H1 (cell line): ENCODE measurements around the gene STEAP3. TPM values are rescaled to one million over a fixed set of nuclear protein-coding genes. Genes with fewer than 3 reads are reported as not detected.

Source experiments
- CTCF ChIA-PET: fragments of 300-600 bp; sonication (Branson Sonifier 250); formaldehyde crosslinking; loops from one replicate; lab custom pipeline; 2021; ENCODE audit not compliant: partially characterized antibody; lab: Charles Lee
- POLR2A ChIA-PET: fragments of 300-600 bp; sonication (Branson Sonifier 250); formaldehyde crosslinking; loops from one replicate; lab custom pipeline; 2021; ENCODE audit warnings: inconsistent platforms; ENCODE audit not compliant: partially characterized antibody; lab: Charles Lee
- DNase-seq, 2 experiments: peaks; one replicate each; pipeline versions ENCODE4 v3.0.0 to v3.0.0-alpha.2; 2010 to 2022; ENCODE audit warnings: low spot score in 2 of 2, low read depth in 1 of 2, mixed read lengths in 1 of 2
- FAIRE-seq: peaks from 2 replicates; lab custom pipeline; 2011; peaks lifted over from hg19 to GRCh38; lab: Jason Lieb, UNC
- H2AFZ ChIP-seq: 2 replicates; pipeline ENCODE4 v1.8.1; 2012; ENCODE audit warnings: low read length, inconsistent platforms
- H2AK5ac ChIP-seq: 2 replicates; pipeline ENCODE4 v1.6.1; 2013; ENCODE audit warnings: low read depth, low read length
- H2BK120ac ChIP-seq: replicated peaks from 2 replicates; pipeline ENCODE3; 2013; ENCODE audit warnings: low read depth, low read length, inconsistent platforms
- H2BK12ac ChIP-seq: 2 replicates; pipeline ENCODE4 v1.6.1; 2013; ENCODE audit warnings: low read depth, low read length
- H2BK15ac ChIP-seq: 2 replicates; pipeline ENCODE4 v1.6.1; 2013; ENCODE audit warnings: low read length
- H2BK20ac ChIP-seq: 2 replicates; pipeline ENCODE4 v1.6.1; 2013; ENCODE audit warnings: low read length
- H2BK5ac ChIP-seq: 2 replicates; pipeline ENCODE4 v1.6.1; 2013; ENCODE audit warnings: low read depth, low read length
- H3K14ac ChIP-seq: 2 replicates; pipeline ENCODE4 v1.6.1; 2013; ENCODE audit warnings: inconsistent platforms; ENCODE audit not compliant: insufficient read length
- H3K18ac ChIP-seq: 2 replicates; pipeline ENCODE4 v1.6.1; 2013; ENCODE audit warnings: low read length; ENCODE audit errors: extremely low read depth
- H3K23ac ChIP-seq: 2 replicates; pipeline ENCODE4 v1.6.1; 2013; ENCODE audit warnings: inconsistent platforms; ENCODE audit not compliant: insufficient read length
- H3K23me2 ChIP-seq: 2 replicates; pipeline ENCODE4 v1.6.1; 2013; ENCODE audit warnings: low read depth, low read length
- H3K27ac ChIP-seq: 2 replicates; pipeline ENCODE4 v1.6.1; 2011; ENCODE audit warnings: low read depth, low read length, inconsistent platforms
- H3K27me3 ChIP-seq, 4 experiments: replicated peaks in 1 of 4; 1 replicate in 1 of 4; 2 replicates in 3 of 4; pipeline versions ENCODE4 v1.6.1 to v1.8.1; 2011 to 2013; ENCODE audit warnings: low read length in 3 of 4, mild to moderate bottlenecking in 3 of 4, inconsistent platforms in 2 of 4, mixed read lengths in 2 of 4, moderate library complexity in 1 of 4; ENCODE audit not compliant: control insufficient read depth in 3 of 4, insufficient read depth in 3 of 4; ENCODE audit errors: extremely low read depth in 1 of 4
- H3K36me3 ChIP-seq, 4 experiments: 2 replicates each; pipeline versions ENCODE4 v1.6.1 to v1.8.1; 2011 to 2013; ENCODE audit warnings: mild to moderate bottlenecking in 4 of 4, low read length in 3 of 4, moderate library complexity in 2 of 4, control low read depth in 1 of 4, inconsistent platforms in 1 of 4; ENCODE audit not compliant: insufficient read depth in 4 of 4, control insufficient read depth in 2 of 4
- H3K4ac ChIP-seq: replicated peaks from 2 replicates; pipeline ENCODE3; 2013; ENCODE audit warnings: low read length, low read depth, mixed read lengths, inconsistent platforms; ENCODE audit not compliant: insufficient read length
- H3K4me1 ChIP-seq, 4 experiments: replicated peaks in 1 of 4; 1 replicate in 1 of 4; 2 replicates in 3 of 4; pipeline versions ENCODE4 v1.6.1 to v1.8.1; 2011 to 2013; ENCODE audit warnings: low read length in 3 of 4, inconsistent platforms in 2 of 4, mixed read lengths in 1 of 4; ENCODE audit not compliant: insufficient read depth in 4 of 4, control insufficient read depth in 3 of 4
- H3K4me2 ChIP-seq, 2 experiments: 2 replicates each; pipeline versions ENCODE4 v1.6.1 to v1.8.1; 2011 to 2013; ENCODE audit warnings: low read depth in 2 of 2, low read length in 2 of 2, control low read depth in 1 of 2, inconsistent platforms in 1 of 2, mild to moderate bottlenecking in 1 of 2; ENCODE audit not compliant: insufficient read depth in 1 of 2
- H3K4me3 ChIP-seq, 4 experiments: fragments of 200-600, 300-600 bp in 1 of 4; sonication (generic), shearing (Covaris generic), sonication (Bioruptor Twin) in 1 of 4; 2 replicates each; pipeline versions ENCODE4 v1.5.1 to v1.8.1; 2011 to 2016; ENCODE audit warnings: low read length in 4 of 4, low read depth in 3 of 4, control low read depth in 2 of 4, inconsistent platforms in 2 of 4, mild to moderate bottlenecking in 2 of 4, mixed read lengths in 1 of 4, moderate library complexity in 1 of 4; ENCODE audit not compliant: insufficient read depth in 2 of 4; ENCODE audit errors: extremely low read depth in 1 of 4
- H3K56ac ChIP-seq: replicated peaks from 2 replicates; pipeline ENCODE3; 2013; ENCODE audit warnings: low read depth, mild to moderate bottlenecking, mixed read lengths, low read length, inconsistent platforms; ENCODE audit not compliant: insufficient read length
- H3K79me1 ChIP-seq: 2 replicates; pipeline ENCODE4 v1.6.1; 2013; ENCODE audit warnings: low read depth, low read length, control low read depth
- H3K79me2 ChIP-seq, 2 experiments: 2 replicates each; pipeline versions ENCODE4 v1.6.1 to v1.8.1; 2012 to 2013; ENCODE audit warnings: low read length in 2 of 2, mild to moderate bottlenecking in 2 of 2, inconsistent platforms in 1 of 2; ENCODE audit not compliant: insufficient read depth in 2 of 2, control insufficient read depth in 1 of 2
- H3K9ac ChIP-seq, 4 experiments: replicated peaks in 1 of 4; 1 replicate in 1 of 4; 2 replicates in 3 of 4; pipeline versions ENCODE4 v1.6.1 to v1.8.1; 2011 to 2013; ENCODE audit warnings: low read depth in 3 of 4, low read length in 3 of 4, control low read depth in 2 of 4, mild to moderate bottlenecking in 2 of 4, moderate library complexity in 2 of 4, inconsistent platforms in 1 of 4; ENCODE audit errors: extremely low read depth in 1 of 4
- H3K9me3 ChIP-seq, 2 experiments: 2 replicates each; pipeline versions ENCODE4 v1.6.1 to v1.8.1; 2012 to 2013; ENCODE audit warnings: mild to moderate bottlenecking in 2 of 2, moderate library complexity in 2 of 2, control low read depth in 1 of 2, inconsistent platforms in 1 of 2, low read depth in 1 of 2, low read length in 1 of 2, mixed read lengths in 1 of 2; ENCODE audit not compliant: insufficient read depth in 2 of 2
- H4K20me1 ChIP-seq, 2 experiments: replicated peaks in 1 of 2; 2 replicates each; pipeline versions ENCODE3 to v1.8.1; 2011 to 2013; ENCODE audit warnings: inconsistent platforms in 2 of 2, low read length in 2 of 2, mild to moderate bottlenecking in 1 of 2; ENCODE audit not compliant: insufficient read depth in 2 of 2, control insufficient read depth in 1 of 2
- H4K5ac ChIP-seq: 2 replicates; pipeline ENCODE4 v1.6.1; 2013; ENCODE audit warnings: low read length, low read depth, mixed read lengths, inconsistent platforms; ENCODE audit not compliant: insufficient read length
- H4K8ac ChIP-seq: 2 replicates; pipeline ENCODE4 v1.8.0; 2013; ENCODE audit warnings: mild to moderate bottlenecking, moderate library complexity, low read length, inconsistent platforms; ENCODE audit not compliant: insufficient read depth; ENCODE audit errors: extremely low read depth
- H4K91ac ChIP-seq: replicated peaks from 2 replicates; pipeline ENCODE3; 2013; ENCODE audit warnings: low read length, mixed read lengths, inconsistent platforms; ENCODE audit not compliant: insufficient read length
- BRCA1 ChIP-seq: IDR thresholded peaks from 2 replicates; pipeline ENCODE4 v1.6.1; 2012; ENCODE audit warnings: low read depth, low read length, improper control_type of control experiment
- CEBPB ChIP-seq: IDR thresholded peaks from 2 replicates; pipeline ENCODE4 v1.6.1; 2012; ENCODE audit warnings: low read depth, low read length
- CREB1 ChIP-seq: IDR thresholded peaks from 2 replicates; pipeline ENCODE4 v1.6.1; 2012; ENCODE audit warnings: inconsistent platforms
- CTBP2 ChIP-seq: IDR thresholded peaks from 2 replicates; pipeline ENCODE4 v1.7.0; 2011; ENCODE audit warnings: borderline replicate concordance, mild to moderate bottlenecking, moderate library complexity, mixed read lengths, low read length; ENCODE audit not compliant: insufficient read depth, insufficient read length
- E2F6 ChIP-seq: IDR thresholded peaks from 2 replicates; pipeline ENCODE4 v1.6.1; 2012; ENCODE audit warnings: inconsistent platforms
- JUN ChIP-seq: IDR thresholded peaks from 2 replicates; pipeline ENCODE4 v1.6.1; 2011; ENCODE audit warnings: low read depth, mild to moderate bottlenecking, improper control_type of control experiment, low read length
- JUND ChIP-seq: IDR thresholded peaks from 2 replicates; pipeline ENCODE4 v1.6.1; 2011; ENCODE audit warnings: mild to moderate bottlenecking, improper control_type of control experiment, low read length
- PHF8 ChIP-seq: fragments of 200-600 bp; sonication (generic); conservative IDR thresholded peaks from 2 replicates; pipeline ENCODE4 v1.7.1; 2012; ENCODE audit warnings: low read depth, mild to moderate bottlenecking, inconsistent platforms, low read length, moderate library complexity
- POLR2A ChIP-seq, 2 experiments: IDR thresholded peaks; 1 replicate in 1 of 2; 2 replicates in 1 of 2; pipeline ENCODE4 v1.6.1; 2011; ENCODE audit warnings: low read depth in 2 of 2, low read length in 2 of 2, mild to moderate bottlenecking in 2 of 2; ENCODE audit errors: control extremely low read depth in 1 of 2
- RFX5 ChIP-seq: IDR thresholded peaks from 2 replicates; pipeline ENCODE4 v1.6.1; 2011; ENCODE audit warnings: low read depth, low read length, improper control_type of control experiment, borderline replicate concordance
- SIN3A ChIP-seq, 2 experiments: IDR thresholded peaks in 1 of 2; conservative IDR thresholded peaks in 1 of 2; 2 replicates each; pipeline ENCODE4 v1.6.1; 2011 to 2012; ENCODE audit warnings: low read length in 2 of 2, improper control_type of control experiment in 1 of 2, low read depth in 1 of 2, mild to moderate bottlenecking in 1 of 2
- SIRT6 ChIP-seq: IDR thresholded peaks from one replicate; pipeline ENCODE4 v1.7.1; 2012; ENCODE audit warnings: low read length, inconsistent platforms
- SIX5 ChIP-seq: IDR thresholded peaks from 2 replicates; pipeline ENCODE4 v1.6.1; 2011; ENCODE audit warnings: mild to moderate bottlenecking, low read depth, low read length
- ZNF274 ChIP-seq: IDR thresholded peaks from 2 replicates; pipeline ENCODE4 v1.7.0; 2012; ENCODE audit warnings: low read length, borderline replicate concordance; ENCODE audit errors: extremely low read depth
- WGBS, 2 experiments: shearing (Covaris generic) in 1 of 2; methylation state at CpG; one replicate each; pipeline versions ENCODE4 v1.1.6 to v1.1.7; 2013 to 2015; ENCODE audit warnings: low lambda C conversion rate in 2 of 2, mixed read lengths in 2 of 2, inconsistent platforms in 1 of 2, low coverage in 1 of 2, missing lambda C conversion rate in 1 of 2; ENCODE audit not compliant: insufficient replicate concordance in 2 of 2, insufficient coverage in 1 of 2, insufficient read length in 1 of 2; ENCODE audit errors: extremely low coverage in 1 of 2, missing lambda C conversion rate in 1 of 2; 5-methylcytosine and 5-hydroxymethylcytosine counted together
- polyA plus RNA-seq, 7 experiments: library from polyadenylated mRNA; depleted of rRNA in 3 of 7; stranded (reverse) in 5 of 7; unstranded in 2 of 7; fragments of >200 nt in 5 of 7; fragments of 200-250 nt in 2 of 7; gene quantifications; 1 replicate in 5 of 7; 2 replicates in 1 of 7; 4 replicates in 1 of 7; pipeline versions ENCODE4 v1.2.1 to v1.2.3, GENCODE V29; 2011 to 2013; ENCODE audit warnings: missing spikeins in 2 of 7, mixed read lengths in 2 of 7
- total RNA-seq: library from RNA; stranded (reverse); fragmentation: NEBNext Ultra II Directional; extraction: Animal tissue kit (Norgen Biotek cat#: 25700); gene quantifications from 2 replicates; pipeline ENCODE4 v1.2.1, GENCODE V29; 2021

STEAP3 gene
- total and polyA plus RNA-seq, 2 of the 8 experiments (the other 6 are each of a cell fraction or from before 2014, with no cell fraction given) = 21.7 to 27.9 TPM

DNA sequence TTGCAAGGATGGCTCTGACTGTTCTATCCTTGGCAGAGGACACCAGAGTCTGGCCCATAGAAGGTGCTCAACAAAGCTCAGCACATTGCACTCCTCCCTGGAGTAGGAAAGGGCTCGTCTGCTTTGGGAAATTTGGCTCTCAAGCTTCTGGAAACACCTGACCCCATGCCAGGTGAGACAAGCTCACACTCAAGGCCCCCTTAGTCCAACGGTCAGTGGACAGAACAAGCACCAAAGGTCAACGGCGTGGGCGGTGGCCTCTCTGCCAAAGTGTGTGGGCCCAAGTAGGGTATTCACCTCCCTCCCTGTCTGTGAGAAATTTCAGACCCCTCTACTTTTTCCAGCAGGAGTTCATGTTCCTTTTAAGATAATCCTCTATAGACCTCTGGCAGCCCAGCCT, 2.0 kb upstream of the STEAP3 start:
- Histone ChIP-seq H4K91ac (no peak overlapping the region), H2BK120ac (no peak overlapping the region), H4K8ac (no peak overlapping the region; the same call in 1 of the 2 replicates), H2BK12ac (0 out of 2 replicates have a peak overlapping the region, but pooled peaks have one; percentile 65), H3K79me2 (0 out of 4 replicates have a peak, but pooled peaks cover 0 to 2% of the 10 kb centered on the region in 2 experiments), H3K23ac (no peak overlapping the region), H3K9ac (no peak overlapping the region), H3K4me1 (peaks cover 6 to 27% (median 16%) of the 10 kb centered on the region in 4 experiments), H2BK20ac (peak overlapping the region; percentile 72; the same call in 1 of the 2 replicates), H2BK15ac (0 out of 2 replicates have a peak overlapping the region, but pooled peaks have one; percentile 89), H3K4ac (peak overlapping the region; percentile 32), H3K27ac (no peak overlapping the region), H4K20me1 (no peaks in the 10 kb centered on the region), H3K56ac (no peak overlapping the region), H3K4me2 (no peak overlapping the region), H3K18ac (0 out of 2 replicates have a peak overlapping the region, but pooled peaks have one; percentile 6), H3K9me3 (no peaks in the 10 kb centered on the region), H3K27me3 (peaks cover 0 to 12% (median 7%) of the 10 kb centered on the region in 4 experiments; a peak in 5 of 7 replicates), H2AK5ac (0 out of 2 replicates have a peak overlapping the region, but pooled peaks have one; percentile 47), H3K36me3 (no peaks in the 10 kb centered on the region), H3K79me1 (no peaks in the 10 kb centered on the region), H2BK5ac (no peak overlapping the region), H3K4me3 (no peak overlapping the region), H2AFZ (no peak overlapping the region), H3K14ac (no peak overlapping the region), H3K23me2 (peaks cover 11% of the 10 kb centered on the region; the same call in 1 of the 2 replicates), H4K5ac (no peak overlapping the region)
- DNase-seq = no peak
- POLR2A ChIA-PET = no interaction called here
- TF ChIP-seq E2F6 (no peak), JUN (no peak), SIRT6 (no peak), CEBPB (no peak), SIX5 (no peak), SIN3A (conservative IDR thresholded peaks at IDR 0.05 in 1 of 2, IDR thresholded peaks at IDR 0.05 in 1 of 2; ENCODE audit: low read depth in 1 of 2, low read length in 2 of 2) (no peak), RFX5 (no peak), CREB1 (no peak), CTBP2 (no peak), PHF8 (no peak), ZNF274 (no peak), JUND (no peak), BRCA1 (no peak), POLR2A (IDR thresholded peaks at IDR 0.05; ENCODE audit: control extremely low read depth in 1 of 2, low read depth in 2 of 2, low read length in 2 of 2) (no peak)
- WGBS, 2 experiments = 68% methylated on average over 5 of the region's 5 CpGs; no CpG with 5 or more reads in 1 of the 2 experiments
- no peak for FAIRE-seq
- CTCF ChIA-PET = interaction anchor here (0.6 to 1.9 kb wide), 7 partner anchors 19 to 213 kb away, joined by 3 to 9 read pairs (median 4); no protein-coding TSS in a partner anchor
